Effector memory CD4-positive, alpha-beta T cell (primary cell): ENCODE measurements around the gene ATF7IP2.
"Not testable (repeated sequence)": the region's sequence is repeated elsewhere in the genome, so short reads cannot be mapped to it uniquely, and the experiment has no call there.

Source experiments
- DNase-seq, 3 donors: peaks; one replicate each; pipeline ENCODE4 v3.0.0-alpha.2; 2020
- H3K27ac ChIP-seq: 2 replicates; pipeline ENCODE4 v1.7.0; 2013; ENCODE audit warnings: mild to moderate bottlenecking, low read length, moderate library complexity; ENCODE audit not compliant: insufficient read depth, poor library complexity, severe bottlenecking
- H3K27me3 ChIP-seq: replicated peaks from 2 replicates; pipeline ENCODE4 v1.7.0; 2013; ENCODE audit warnings: mild to moderate bottlenecking, low read length; ENCODE audit not compliant: insufficient read depth, control insufficient read depth, poor library complexity, severe bottlenecking
- H3K36me3 ChIP-seq: 2 replicates; pipeline ENCODE4 v1.7.0; 2013; ENCODE audit warnings: mild to moderate bottlenecking, low read length, moderate library complexity; ENCODE audit not compliant: control insufficient read depth, insufficient read depth
- H3K4me1 ChIP-seq: 2 replicates; pipeline ENCODE4 v1.7.0; 2013; ENCODE audit warnings: low read length, mild to moderate bottlenecking; ENCODE audit not compliant: control insufficient read depth, insufficient read depth, poor library complexity, severe bottlenecking
- H3K4me3 ChIP-seq: 2 replicates; pipeline ENCODE4 v1.7.0; 2013; ENCODE audit warnings: low read length, low read depth, mild to moderate bottlenecking; ENCODE audit not compliant: insufficient read depth, poor library complexity, severe bottlenecking
- H3K9me3 ChIP-seq: 2 replicates; pipeline ENCODE4 v1.7.0; 2013; ENCODE audit warnings: mild to moderate bottlenecking, low read length, moderate library complexity; ENCODE audit not compliant: control insufficient read depth

ATF7IP2 gene

DNA sequence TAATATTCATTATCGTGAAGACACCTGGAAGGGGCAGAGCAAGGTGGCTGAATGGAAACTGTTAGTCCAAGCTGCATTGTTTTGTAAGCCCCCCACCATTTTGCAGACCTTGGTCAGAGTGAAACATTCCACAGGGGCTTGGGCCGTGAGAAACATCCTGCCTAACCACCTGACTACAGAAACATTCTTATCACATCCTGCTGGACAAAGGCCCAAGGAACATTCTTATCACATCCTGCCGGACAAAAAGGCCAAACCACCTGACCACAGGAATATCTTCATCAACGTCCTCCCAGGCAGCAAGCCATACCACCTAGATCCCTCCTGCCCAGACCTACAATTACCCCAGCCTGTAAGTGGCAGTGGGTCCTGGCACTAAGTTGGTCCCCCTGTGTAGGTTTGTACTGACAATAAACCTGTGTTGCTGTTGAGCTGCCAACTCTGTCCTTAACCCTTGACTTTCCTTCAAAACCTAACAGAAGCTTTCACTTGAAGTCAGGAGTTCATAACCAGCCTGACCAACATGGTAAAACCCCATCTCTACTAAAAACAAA, 19.6 kb downstream of the ATF7IP2 start:
- Histone ChIP-seq H3K4me3 (no peak overlapping the region), H3K4me1 (no peaks in the 10 kb centered on the region), H3K9me3 (peaks cover 17% of the 10 kb centered on the region), H3K27me3 (no peaks in the 10 kb centered on the region), H3K27ac (no peak overlapping the region), H3K36me3 (peaks cover 11% of the 10 kb centered on the region)
- no peak for DNase-seq

DNA sequence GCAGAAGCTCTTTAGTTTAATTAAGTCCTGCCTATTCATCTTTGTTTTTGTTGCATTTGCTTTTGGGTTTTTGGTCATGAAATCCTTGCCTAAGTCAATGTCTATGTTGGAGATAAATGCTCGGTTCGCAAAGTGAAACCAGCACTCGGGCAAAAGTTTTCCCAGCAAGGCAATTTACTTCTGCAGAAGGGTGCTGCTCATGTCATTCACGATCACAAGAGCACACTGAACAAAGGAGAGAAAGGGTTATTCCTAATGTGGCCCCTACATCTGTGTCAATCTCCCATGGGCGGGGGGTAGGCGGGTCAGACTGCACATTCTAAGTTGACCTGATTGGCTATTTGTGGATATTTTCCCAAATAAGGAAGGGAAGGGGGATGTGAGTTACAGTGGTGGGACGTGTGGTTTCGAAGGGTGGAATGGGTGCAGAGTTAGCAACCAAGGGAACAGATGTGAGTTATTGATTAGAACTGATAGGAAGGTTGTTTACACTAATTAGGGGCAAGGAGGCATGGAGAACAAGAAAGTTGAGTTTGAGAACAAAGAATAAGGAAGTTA, 23.0 kb downstream of the ATF7IP2 start:
- Histone ChIP-seq H3K27ac (no peak overlapping the region), H3K4me3 (no peak overlapping the region), H3K36me3 (peaks cover 7% of the 10 kb centered on the region), H3K9me3 (peaks cover 17% of the 10 kb centered on the region), H3K4me1 (no peaks in the 10 kb centered on the region), H3K27me3 (no peaks in the 10 kb centered on the region)
- DNase-seq: no peak

DNA sequence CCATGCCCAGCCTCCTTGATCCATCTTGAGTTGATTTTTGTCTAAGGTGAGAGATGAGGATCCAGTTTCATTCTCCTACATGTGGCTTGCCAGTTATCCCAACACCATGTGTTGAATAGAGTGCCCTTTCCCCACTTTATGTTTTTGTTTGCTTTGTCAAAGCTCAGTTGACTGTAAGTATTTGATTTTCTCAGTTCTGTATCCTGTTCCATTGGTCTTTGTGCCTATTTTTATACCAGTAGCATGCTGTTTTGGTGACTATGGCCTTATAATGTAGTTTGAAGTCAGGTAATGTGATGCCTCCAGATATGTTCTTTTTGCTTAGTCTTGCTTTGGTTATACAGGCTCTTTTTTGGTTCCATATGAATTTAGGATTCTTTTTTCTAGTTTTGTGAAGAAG, 23.9 kb downstream of the ATF7IP2 start:
- not testable (repeated sequence) for DNase-seq, H3K27ac ChIP-seq, H3K27me3 ChIP-seq, H3K4me1 ChIP-seq, H3K4me3 ChIP-seq, H3K36me3 ChIP-seq
- peaks cover 17% of the 10 kb centered on the region for H3K9me3 ChIP-seq

DNA sequence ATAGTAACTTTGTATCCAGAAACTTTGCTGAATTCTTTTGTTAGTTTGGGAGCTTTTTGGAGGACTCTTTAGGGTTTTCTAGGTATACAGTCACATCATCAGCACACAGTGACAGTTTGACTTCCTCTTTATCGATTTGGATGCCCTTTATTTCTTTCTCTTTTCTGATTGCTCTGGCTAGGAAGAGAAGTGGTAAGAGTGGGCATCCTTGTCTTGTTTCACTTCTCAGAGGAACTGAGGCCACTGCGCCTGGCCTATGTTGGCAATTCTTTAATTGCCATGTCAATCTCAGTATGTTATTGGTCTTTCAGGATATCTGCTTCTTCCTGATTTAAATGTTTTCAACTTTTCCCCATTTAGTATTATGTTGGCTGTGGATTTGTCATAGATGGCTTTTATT, 24.6 kb downstream of the ATF7IP2 start:
- Histone ChIP-seq H3K4me1 (no peaks in the 10 kb centered on the region), H3K27ac (no peak overlapping the region), H3K27me3 (no peaks in the 10 kb centered on the region), H3K9me3 (peaks cover 21% of the 10 kb centered on the region), H3K4me3 (no peak overlapping the region), H3K36me3 (no peaks in the 10 kb centered on the region)
- no peak for DNase-seq

DNA sequence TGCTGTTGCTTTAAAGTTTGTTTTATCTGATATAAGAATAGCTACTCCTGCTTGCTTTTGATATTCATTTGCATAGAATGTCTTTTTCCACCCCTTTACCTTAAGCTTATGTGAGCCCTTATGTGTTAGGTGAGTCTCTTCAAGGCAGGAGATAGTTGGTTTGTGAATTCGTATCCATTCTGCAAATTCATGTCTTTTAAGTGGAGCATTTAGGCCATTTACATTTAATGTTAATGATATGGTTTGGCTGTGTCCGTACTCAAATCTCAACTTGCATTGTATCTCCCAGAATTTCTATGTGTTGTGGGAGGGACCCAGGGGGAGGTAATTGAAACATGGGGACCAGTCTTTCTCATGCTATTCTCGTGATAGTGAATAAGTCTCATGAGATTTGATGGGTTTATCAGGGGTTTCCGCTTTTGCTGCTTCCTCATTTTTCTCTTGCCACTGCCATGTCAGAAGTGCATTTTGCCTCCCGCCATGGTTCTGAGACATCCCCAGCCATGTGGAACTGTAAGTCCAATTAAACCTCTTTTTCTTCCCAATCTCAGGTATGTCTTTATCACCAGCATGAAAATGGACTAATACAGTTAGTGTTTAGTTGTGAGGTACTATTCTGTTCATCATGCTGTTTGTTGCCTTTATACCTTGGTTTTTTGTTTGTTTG, 27.2 kb downstream of the ATF7IP2 start:
- H3K9me3 ChIP-seq: peaks cover 20% of the 10 kb centered on the region
- no peaks in the 10 kb centered on the region for H3K36me3 ChIP-seq
- H3K27me3 ChIP-seq: no peaks in the 10 kb centered on the region
- no peak overlapping the region for H3K27ac ChIP-seq
- H3K4me3 ChIP-seq: no peak overlapping the region
- DNase-seq: no peak
- no peaks in the 10 kb centered on the region for H3K4me1 ChIP-seq

DNA sequence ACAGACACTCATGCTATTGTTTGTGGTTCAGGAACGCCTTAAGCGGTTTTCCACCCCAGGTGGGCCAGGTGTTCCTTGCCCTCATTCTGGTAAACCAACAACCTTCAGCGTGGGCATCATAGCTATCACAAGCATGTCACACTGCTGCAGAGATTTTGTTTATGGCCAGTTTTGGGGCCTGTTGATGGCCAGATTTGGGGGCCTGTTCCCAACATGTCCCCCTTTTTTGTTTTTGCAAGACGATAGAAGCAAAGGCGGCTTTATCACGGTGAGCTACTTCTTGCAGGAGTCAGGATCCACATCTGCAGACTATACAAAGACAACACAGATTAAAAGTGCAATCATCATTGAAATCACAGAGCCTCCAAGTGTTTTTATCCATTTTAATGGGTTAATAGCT, 32.3 kb downstream of the ATF7IP2 start:
- H3K36me3 ChIP-seq, H3K27ac ChIP-seq, H3K4me1 ChIP-seq, H3K4me3 ChIP-seq, H3K27me3 ChIP-seq, DNase-seq: not testable (repeated sequence)
- peaks cover 13% of the 10 kb centered on the region for H3K9me3 ChIP-seq

DNA sequence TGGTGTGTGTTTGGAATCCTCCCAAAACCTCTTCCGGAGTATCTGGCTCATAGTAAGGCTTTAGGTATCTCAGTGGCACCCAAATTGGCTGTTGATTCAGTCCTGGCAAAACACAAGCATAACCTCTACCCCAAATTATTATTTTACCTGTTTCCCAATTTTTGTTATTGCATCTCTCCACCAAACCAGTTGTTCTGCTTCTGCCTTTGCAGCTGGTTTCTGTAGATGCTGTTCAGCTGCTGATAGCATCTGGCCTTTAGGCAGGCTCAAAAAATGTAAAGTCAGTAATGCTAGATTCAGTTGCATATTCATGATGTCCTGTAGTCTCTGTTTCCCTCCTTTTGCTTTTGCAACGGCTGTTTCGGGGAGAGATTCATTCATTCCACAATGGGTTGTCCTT, 33.8 kb downstream of the ATF7IP2 start:
- Histone ChIP-seq H3K36me3 (no peaks in the 10 kb centered on the region), H3K4me1 (no peaks in the 10 kb centered on the region), H3K27ac (no peak overlapping the region), H3K4me3 (no peak overlapping the region), H3K9me3 (peaks cover 13% of the 10 kb centered on the region), H3K27me3 (no peaks in the 10 kb centered on the region)
- DNase-seq: no peak

DNA sequence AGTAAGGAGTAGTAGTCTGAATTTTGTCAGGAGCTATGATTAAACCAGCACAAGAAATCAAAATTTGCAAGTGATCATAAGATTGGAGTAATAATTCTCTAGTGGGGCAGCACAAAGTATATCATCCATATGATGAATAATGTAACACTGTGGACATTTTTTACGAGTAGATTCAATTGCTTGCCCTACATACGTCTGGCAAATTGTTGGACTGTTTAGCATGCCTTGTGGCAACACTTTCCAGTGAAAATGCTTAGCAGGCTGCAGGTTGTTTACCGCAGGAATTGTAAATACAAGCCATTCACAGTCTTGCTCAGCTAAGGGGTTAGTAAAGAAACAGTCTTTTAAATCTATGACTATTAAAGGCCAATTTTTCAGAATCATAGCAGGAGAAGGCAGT, 35.7 kb downstream of the ATF7IP2 start:
- H3K36me3 ChIP-seq: no peaks in the 10 kb centered on the region
- H3K9me3 ChIP-seq: peaks cover 8% of the 10 kb centered on the region
- DNase-seq: no peak
- no peak overlapping the region for H3K27ac ChIP-seq
- no peaks in the 10 kb centered on the region for H3K4me1 ChIP-seq
- no peaks in the 10 kb centered on the region for H3K27me3 ChIP-seq
- no peak overlapping the region for H3K4me3 ChIP-seq

DNA sequence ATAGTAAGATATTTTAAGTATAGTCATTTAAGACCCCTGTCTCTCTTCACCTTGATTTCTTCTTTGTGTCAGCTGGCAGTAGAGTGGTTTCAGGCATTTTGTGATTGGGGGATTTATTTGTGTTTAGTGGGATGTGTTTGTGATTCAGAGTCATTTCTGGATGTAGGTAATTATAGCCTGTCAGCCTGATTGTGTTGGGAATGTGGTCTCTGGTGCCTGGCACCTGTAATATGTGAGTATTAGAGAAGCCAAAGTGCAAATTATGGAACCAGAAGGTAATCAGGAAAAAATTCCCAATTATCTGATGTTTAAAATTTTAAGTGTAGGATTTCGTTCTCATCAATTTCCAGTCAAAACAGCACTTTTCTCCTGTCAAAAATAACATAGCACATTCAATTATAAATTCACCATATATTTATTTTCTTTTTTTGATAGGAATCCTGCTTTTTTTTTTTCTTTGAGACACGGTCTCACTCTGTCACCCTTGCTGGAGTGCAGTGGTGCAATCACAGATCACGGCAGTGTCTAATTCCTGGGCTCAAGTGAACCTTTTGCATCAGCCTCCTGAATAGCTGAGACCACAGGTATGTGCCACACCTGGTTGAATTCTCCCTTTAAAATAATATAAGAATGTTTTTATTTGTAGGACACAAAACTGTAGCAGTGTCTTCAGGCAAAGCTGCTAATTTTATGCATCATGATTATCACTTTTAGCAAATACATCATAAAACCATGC, 42.7 kb downstream of the ATF7IP2 start:
- H3K4me1 ChIP-seq: no peaks in the 10 kb centered on the region
- peaks cover 19% of the 10 kb centered on the region for H3K36me3 ChIP-seq
- no peak for DNase-seq
- no peaks in the 10 kb centered on the region for H3K27me3 ChIP-seq
- no peak overlapping the region for H3K27ac ChIP-seq
- H3K4me3 ChIP-seq: no peak overlapping the region
- no peaks in the 10 kb centered on the region for H3K9me3 ChIP-seq
